ENCODE results near the gene SLC16A7.

DNA sequence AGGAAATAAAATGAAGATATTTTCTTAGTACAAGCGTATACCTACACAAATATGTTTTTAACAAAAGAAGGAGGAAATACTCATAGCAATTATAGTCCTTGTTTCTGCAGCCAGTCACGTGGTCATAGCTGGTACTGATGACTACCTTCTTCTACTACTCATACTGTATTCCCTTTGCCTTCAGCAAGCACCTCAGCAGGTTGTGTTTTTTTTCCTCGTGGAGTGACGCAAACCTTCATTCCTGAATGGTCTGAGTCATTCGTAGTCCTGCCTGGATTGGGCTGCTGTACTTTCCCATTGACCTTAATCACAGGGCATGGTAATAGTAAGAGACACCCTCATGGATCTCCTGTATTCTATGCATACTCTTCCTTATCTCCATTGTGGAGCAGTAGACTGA, 25.7 kb upstream of the SLC16A7 start:
- TF ChIP-seq CTCF (IDR thresholded peaks at IDR 0.05) (no peak), POLR2A (IDR thresholded peaks at IDR 0.05) (no peak)
